ENCODE measurements around the gene DLG2. TPM values are rescaled to one million over a fixed set of nuclear protein-coding genes. Genes with fewer than 3 reads are reported as not detected.

DLG2 gene
- total and polyA plus RNA-seq, 9 of the 15 experiments (the other 6 are each of a cell fraction or from before 2014, with no cell fraction given) = 0.52 to 1.6 (median 0.95) TPM

DNA sequence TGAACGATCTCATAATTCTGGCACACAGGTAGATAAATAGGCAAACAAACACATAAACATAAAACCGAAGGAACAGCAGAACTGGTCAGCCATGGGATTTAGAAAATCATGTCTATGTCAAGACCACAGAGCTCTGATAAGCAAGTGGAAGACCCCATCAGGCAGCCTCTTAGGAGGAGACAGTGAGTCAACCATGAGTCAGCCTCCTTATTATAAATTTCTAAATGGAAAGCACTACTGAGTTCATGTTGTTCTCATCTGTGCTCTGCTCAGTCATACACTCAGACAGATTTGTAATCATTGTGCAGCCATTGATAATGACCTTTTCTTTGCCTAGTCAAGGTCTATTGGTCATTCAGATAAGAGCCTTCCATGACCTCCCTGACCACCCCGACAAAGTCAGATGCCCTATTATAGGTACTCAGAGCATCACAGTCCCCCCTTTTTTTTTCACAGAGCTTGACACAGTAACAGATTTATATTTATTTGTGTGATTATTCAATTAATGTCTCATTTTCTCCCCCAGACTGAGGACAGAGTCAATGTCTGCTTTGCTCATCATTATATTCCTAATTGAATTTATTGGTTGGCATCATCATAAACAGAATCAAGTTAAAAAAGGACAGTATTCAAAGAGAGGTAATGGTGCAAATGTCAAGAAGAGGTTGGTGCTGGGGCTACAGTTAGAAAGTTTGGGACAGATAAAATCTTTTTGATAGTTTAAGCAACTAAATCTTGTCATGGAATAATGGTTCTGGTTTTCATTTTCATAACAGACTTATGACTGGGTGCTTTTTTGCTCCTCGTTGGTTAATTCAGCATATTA lies 1761.3 kb downstream of the DLG2 start (continued):
- TF ChIP-seq AFF4 (CRISPR knock-in tag; IDR thresholded peaks at IDR 0.05) = no peak
- TF ChIP-seq HEY1 (CRISPR knock-in tag; IDR thresholded peaks at IDR 0.05; ENCODE audit: borderline replicate concordance) = no peak
- TF ChIP-seq ARID1B (IDR thresholded peaks at IDR 0.05) = no peak
- TF ChIP-seq ZFP1 (CRISPR knock-in tag; IDR thresholded peaks at IDR 0.05) = no peak
- no peak for TF ChIP-seq RBM22 (IDR thresholded peaks at IDR 0.05; ENCODE audit: low read depth, low read length, poor library complexity, severe bottlenecking)
- TF ChIP-seq ZNF445 (CRISPR knock-in tag; IDR thresholded peaks at IDR 0.05; ENCODE audit: low read depth) = no peak
- no peak for TF ChIP-seq ZNF76 (CRISPR knock-in tag; IDR thresholded peaks at IDR 0.05; ENCODE audit: borderline replicate concordance)
- TF ChIP-seq, protein P1, sequence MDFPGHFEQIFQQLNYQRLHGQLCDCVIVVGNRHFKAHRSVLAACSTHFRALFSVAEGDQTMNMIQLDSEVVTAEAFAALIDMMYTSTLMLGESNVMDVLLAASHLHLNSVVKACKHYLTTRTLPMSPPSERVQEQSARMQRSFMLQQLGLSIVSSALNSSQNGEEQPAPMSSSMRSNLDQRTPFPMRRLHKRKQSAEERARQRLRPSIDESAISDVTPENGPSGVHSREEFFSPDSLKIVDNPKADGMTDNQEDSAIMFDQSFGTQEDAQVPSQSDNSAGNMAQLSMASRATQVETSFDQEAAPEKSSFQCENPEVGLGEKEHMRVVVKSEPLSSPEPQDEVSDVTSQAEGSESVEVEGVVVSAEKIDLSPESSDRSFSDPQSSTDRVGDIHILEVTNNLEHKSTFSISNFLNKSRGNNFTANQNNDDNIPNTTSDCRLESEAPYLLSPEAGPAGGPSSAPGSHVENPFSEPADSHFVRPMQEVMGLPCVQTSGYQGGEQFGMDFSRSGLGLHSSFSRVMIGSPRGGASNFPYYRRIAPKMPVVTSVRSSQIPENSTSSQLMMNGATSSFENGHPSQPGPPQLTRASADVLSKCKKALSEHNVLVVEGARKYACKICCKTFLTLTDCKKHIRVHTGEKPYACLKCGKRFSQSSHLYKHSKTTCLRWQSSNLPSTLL (IDR thresholded peaks at IDR 0.05) = no peak
- TF ChIP-seq ATF4 (CRISPR knock-in tag; IDR thresholded peaks at IDR 0.05) = no peak

Data from K562 (cell line).